HCT116 (cell line): ENCODE results near the gene ZNF576. TPM values are rescaled to one million over a fixed set of nuclear protein-coding genes. Genes with fewer than 3 reads are reported as not detected.

Experiments
- ATAC-seq: fragments of 200-7000 bp; cut with Tn5 transposase; 2 replicates; pipeline ENCODE4 v1.9.1; 2020; ENCODE audit warnings: mild to moderate bottlenecking, moderate library complexity
- BruUV-seq: library from RNA; stranded (reverse); fragments of 400-500 nt; replicated peaks from 2 replicates; lab custom pipeline; 2021; lab: Mats Ljungman, UMichigan
- CTCF ChIA-PET: fragments of 300-600 bp; sonication (Branson Sonifier 250); formaldehyde crosslinking; loops from one replicate; lab custom pipeline; 2021; ENCODE audit warnings: antibody characterized with exemption; lab: Charles Lee
- POLR2A ChIA-PET: fragments of 300-600, 350-600 bp; sonication (Branson Sonifier 250); formaldehyde crosslinking; loops from one replicate; lab custom pipeline; 2021; ENCODE audit warnings: antibody characterized with exemption; lab: Charles Lee
- RAD21 ChIA-PET, 2 experiments: fragments of 300-600 bp; sonication (Branson Sonifier 250); formaldehyde crosslinking; loops; one replicate each; lab custom pipeline; 2023; ENCODE audit warnings: low total read pairs in 2 of 2; ENCODE audit not compliant: uncharacterized antibody in 2 of 2, unreplicated experiment in 2 of 2, low non-redundant PET in 1 of 2; lab: Charles Lee
- DNase-seq: peaks from one replicate; pipeline ENCODE4 v3.0.0-alpha.2; 2010; ENCODE audit warnings: low read depth, low spot score
- H2AFZ ChIP-seq: fragments of 200-600 bp; shearing (Covaris generic), sonication (generic); 2 replicates; pipeline ENCODE4 v1.6.1; 2017; ENCODE audit warnings: low read depth, mixed run types, mixed read lengths, antibody characterized with exemption, low read length; ENCODE audit not compliant: poor library complexity, severe bottlenecking
- H3K27ac ChIP-seq: 2 replicates; pipeline ENCODE4 v1.5.1; 2012; ENCODE audit warnings: low read depth, low read length
- H3K27me3 ChIP-seq: fragments of 200-600 bp; sonication (generic); 2 replicates; pipeline ENCODE4 v1.6.1; 2016; ENCODE audit warnings: mixed run types, low read length, mixed read lengths; ENCODE audit not compliant: insufficient read depth
- H3K36me3 ChIP-seq, 2 experiments: fragments of 200-500 bp in 1 of 2; fragments of 200-600 bp in 1 of 2; sonication (Bioruptor generic) in 1 of 2; sonication (generic) in 1 of 2; 2 replicates each; pipeline versions ENCODE4 v1.5.1 to v1.6.1; 2014 to 2016; ENCODE audit warnings: low read length in 2 of 2, inconsistent platforms in 1 of 2, mixed read lengths in 1 of 2, mixed run types in 1 of 2; ENCODE audit not compliant: insufficient read depth in 2 of 2, control insufficient read depth in 1 of 2
- H3K4me1 ChIP-seq, 2 experiments: fragments of 200-600 bp in 1 of 2; sonication (generic) in 1 of 2; 2 replicates each; pipeline versions ENCODE4 v1.5.1 to v1.6.1; 2012 to 2017; ENCODE audit warnings: low read length in 2 of 2, inconsistent platforms in 1 of 2, mild to moderate bottlenecking in 1 of 2, mixed read lengths in 1 of 2, mixed run types in 1 of 2, moderate library complexity in 1 of 2; ENCODE audit not compliant: insufficient read depth in 2 of 2, control insufficient read depth in 1 of 2
- H3K4me2 ChIP-seq: fragments of 200-600 bp; sonication (generic); 2 replicates; pipeline ENCODE4 v1.6.1; 2017; ENCODE audit warnings: mixed run types, low read length, mixed read lengths
- H3K4me3 ChIP-seq, 2 experiments: fragments of 200-600 bp in 1 of 2; sonication (generic) in 1 of 2; replicated peaks in 1 of 2; 2 replicates each; pipeline ENCODE4 v1.5.1; 2011 to 2016; ENCODE audit warnings: low read length in 2 of 2, control low read depth in 1 of 2, low read depth in 1 of 2, mild to moderate bottlenecking in 1 of 2, mixed read lengths in 1 of 2, mixed run types in 1 of 2
- H3K79me2 ChIP-seq: fragments of 200-600 bp; sonication (generic); 2 replicates; pipeline ENCODE4 v1.6.1; 2017; ENCODE audit warnings: mild to moderate bottlenecking, mixed run types, low read length, moderate library complexity, mixed read lengths; ENCODE audit not compliant: insufficient read depth
- H3K9ac ChIP-seq: fragments of 200-600 bp; sonication (generic); 2 replicates; pipeline ENCODE4 v1.6.1; 2016; ENCODE audit warnings: low read length, mixed read lengths
- H3K9me2 ChIP-seq: fragments of 200-600 bp; sonication (generic), shearing (Covaris generic); 2 replicates; pipeline ENCODE4 v1.6.1; 2017; ENCODE audit warnings: mixed run types, mild to moderate bottlenecking, moderate library complexity; ENCODE audit not compliant: insufficient read depth
- H3K9me3 ChIP-seq, 2 experiments: fragments of 200-500 bp in 1 of 2; fragments of 200-600 bp in 1 of 2; sonication (Bioruptor generic) in 1 of 2; sonication (generic) in 1 of 2; 2 replicates each; pipeline ENCODE4 v1.6.1; 2014 to 2017; ENCODE audit warnings: low read length in 2 of 2, mixed read lengths in 2 of 2, inconsistent platforms in 1 of 2, low read depth in 1 of 2, mild to moderate bottlenecking in 1 of 2, mixed run types in 1 of 2, moderate library complexity in 1 of 2; ENCODE audit not compliant: control insufficient read depth in 1 of 2, insufficient read depth in 1 of 2
- H4K20me1 ChIP-seq: fragments of 200-600 bp; sonication (generic), shearing (Covaris generic); 2 replicates; pipeline ENCODE4 v1.6.1; 2017; ENCODE audit warnings: mixed run types, mild to moderate bottlenecking, moderate library complexity; ENCODE audit not compliant: insufficient read depth
- CBX3 ChIP-seq: IDR thresholded peaks from 2 replicates; pipeline ENCODE4 v1.6.1; 2012; ENCODE audit warnings: low read depth
- CEBPB ChIP-seq: IDR thresholded peaks from 2 replicates; pipeline ENCODE4 v1.6.1; 2012; ENCODE audit warnings: low read depth
- ELF1 ChIP-seq: IDR thresholded peaks from 2 replicates; pipeline ENCODE4 v1.6.1; 2012; ENCODE audit warnings: low read depth, borderline replicate concordance
- EZH2 ChIP-seq: fragments of 200-600 bp; sonication (generic); IDR thresholded peaks from 2 replicates; pipeline ENCODE4 v1.6.1; 2017; ENCODE audit warnings: antibody characterized with exemption, mixed run types
- EZH2phosphoT487 ChIP-seq: fragments of 200-600 bp; IDR thresholded peaks from 2 replicates; pipeline ENCODE4 v1.6.1; 2018; ENCODE audit warnings: antibody characterized with exemption, borderline replicate concordance
- RAD21 ChIP-seq: IDR thresholded peaks from 2 replicates; pipeline ENCODE4 v1.6.1; 2012; ENCODE audit warnings: low read depth, mild to moderate bottlenecking
- SIN3A ChIP-seq: IDR thresholded peaks from 2 replicates; pipeline ENCODE4 v1.6.1; 2012; ENCODE audit warnings: low read depth
- SP1 ChIP-seq: IDR thresholded peaks from 2 replicates; pipeline ENCODE4 v1.6.1; 2012; ENCODE audit warnings: low read depth
- SRF ChIP-seq: IDR thresholded peaks from 2 replicates; pipeline ENCODE4 v1.6.1; 2012; ENCODE audit warnings: low read depth
- TCF7L2 ChIP-seq: IDR thresholded peaks from 2 replicates; pipeline ENCODE4 v1.7.0; 2011; ENCODE audit warnings: borderline replicate concordance, inconsistent platforms; ENCODE audit not compliant: insufficient read depth, insufficient read length; ENCODE audit errors: extremely low read depth
- YY1 ChIP-seq: IDR thresholded peaks from 2 replicates; pipeline ENCODE4 v1.6.1; 2011; ENCODE audit warnings: low read length, low read depth, moderate library complexity, mild to moderate bottlenecking; ENCODE audit not compliant: insufficient replicate concordance; ENCODE audit errors: extremely low read depth
- ZNF274 ChIP-seq: fragments of 200-500 bp; sonication (Bioruptor generic); IDR thresholded peaks from 2 replicates; pipeline ENCODE4 v1.6.1; 2014; ENCODE audit warnings: mild to moderate bottlenecking, low read depth, low read length, inconsistent platforms
- intact Hi-C: fragments of 100-400 bp; cut with micrococcal nuclease; formaldehyde crosslinking; loops from 2 replicates; pipeline ENCODE4 v1.10.0; 2022
- total RNA-seq: library from RNA; stranded (reverse); gene quantifications from one replicate; pipeline ENCODE4 v1.2.1, GENCODE V29; 2021; ENCODE audit not compliant: unreplicated experiment
- TF ChIP-seq, protein P1 (sequence below): IDR thresholded peaks from 2 replicates; pipeline ENCODE4 v1.6.1; 2011; ENCODE audit warnings: mild to moderate bottlenecking, low read length, moderate library complexity; ENCODE audit not compliant: insufficient replicate concordance; ENCODE audit errors: extremely low read depth
- TF ChIP-seq, protein P2 (sequence below): IDR thresholded peaks from 2 replicates; pipeline ENCODE4 v1.6.1; 2012
- TF ChIP-seq, protein P3 (sequence below): IDR thresholded peaks from 2 replicates; pipeline ENCODE4 v1.6.1; 2012

Gene ZNF576
- total RNA-seq, 1 experiment from 2014 or later = 11.2 TPM

DNA sequence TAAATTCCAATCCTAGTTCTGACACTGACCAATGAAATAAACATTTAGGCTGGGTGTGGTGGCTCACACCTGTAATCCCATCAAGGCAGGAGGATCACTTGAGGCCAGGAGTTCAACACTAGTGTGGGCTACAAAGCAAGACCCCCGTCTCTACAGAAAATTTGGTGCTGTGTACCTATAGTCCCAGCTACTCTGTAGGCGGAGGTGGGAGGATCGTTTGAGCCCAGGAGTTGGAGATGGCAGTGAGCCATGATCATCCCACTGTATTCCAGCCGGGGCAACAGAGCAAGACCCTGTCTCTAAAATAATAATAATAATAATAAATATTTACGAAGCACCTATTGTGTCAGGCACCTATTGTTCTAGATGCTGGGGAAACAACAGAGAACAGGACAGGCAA is 7.1 kb upstream of the ZNF576 start:
- peaks cover 10% of the 10 kb centered on the region; the same call in 1 of the 2 replicates for H3K79me2 ChIP-seq
- H2AFZ ChIP-seq = no peak overlapping the region
- no peak overlapping the region for H3K9ac ChIP-seq
- H3K4me1 ChIP-seq = peaks cover 0 to 7% of the 10 kb centered on the region in 2 experiments; a peak in 2 of 4 replicates
- peaks cover 8 to 9% of the 10 kb centered on the region in 2 experiments; a peak in 3 of 4 replicates for H3K36me3 ChIP-seq
- H3K27ac ChIP-seq = no peak overlapping the region
- CTCF ChIA-PET = no interaction called here
- ATAC-seq (no peak), DNase-seq (no peak)
- POLR2A ChIA-PET = no interaction called here
- BruUV-seq = no TSS peak
- no peaks in the 10 kb centered on the region for H4K20me1 ChIP-seq
- H3K4me2 ChIP-seq = no peak overlapping the region
- H3K4me3 ChIP-seq = no peak overlapping the region
- intact Hi-C loops = no loop called here
- no peak for TF ChIP-seq SP1
- TF ChIP-seq, protein P1, sequence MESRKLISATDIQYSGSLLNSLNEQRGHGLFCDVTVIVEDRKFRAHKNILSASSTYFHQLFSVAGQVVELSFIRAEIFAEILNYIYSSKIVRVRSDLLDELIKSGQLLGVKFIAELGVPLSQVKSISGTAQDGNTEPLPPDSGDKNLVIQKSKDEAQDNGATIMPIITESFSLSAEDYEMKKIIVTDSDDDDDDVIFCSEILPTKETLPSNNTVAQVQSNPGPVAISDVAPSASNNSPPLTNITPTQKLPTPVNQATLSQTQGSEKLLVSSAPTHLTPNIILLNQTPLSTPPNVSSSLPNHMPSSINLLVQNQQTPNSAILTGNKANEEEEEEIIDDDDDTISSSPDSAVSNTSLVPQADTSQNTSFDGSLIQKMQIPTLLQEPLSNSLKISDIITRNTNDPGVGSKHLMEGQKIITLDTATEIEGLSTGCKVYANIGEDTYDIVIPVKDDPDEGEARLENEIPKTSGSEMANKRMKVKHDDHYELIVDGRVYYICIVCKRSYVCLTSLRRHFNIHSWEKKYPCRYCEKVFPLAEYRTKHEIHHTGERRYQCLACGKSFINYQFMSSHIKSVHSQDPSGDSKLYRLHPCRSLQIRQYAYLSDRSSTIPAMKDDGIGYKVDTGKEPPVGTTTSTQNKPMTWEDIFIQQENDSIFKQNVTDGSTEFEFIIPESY = no peak
- no peak for TF ChIP-seq EZH2phosphoT487
- no peak for TF ChIP-seq CBX3
- no peak for TF ChIP-seq CEBPB
- H3K9me2 ChIP-seq = no peaks in the 10 kb centered on the region
- RAD21 ChIA-PET = no interaction called here
- no peaks in the 10 kb centered on the region for H3K9me3 ChIP-seq
- no peaks in the 10 kb centered on the region for H3K27me3 ChIP-seq

DNA sequence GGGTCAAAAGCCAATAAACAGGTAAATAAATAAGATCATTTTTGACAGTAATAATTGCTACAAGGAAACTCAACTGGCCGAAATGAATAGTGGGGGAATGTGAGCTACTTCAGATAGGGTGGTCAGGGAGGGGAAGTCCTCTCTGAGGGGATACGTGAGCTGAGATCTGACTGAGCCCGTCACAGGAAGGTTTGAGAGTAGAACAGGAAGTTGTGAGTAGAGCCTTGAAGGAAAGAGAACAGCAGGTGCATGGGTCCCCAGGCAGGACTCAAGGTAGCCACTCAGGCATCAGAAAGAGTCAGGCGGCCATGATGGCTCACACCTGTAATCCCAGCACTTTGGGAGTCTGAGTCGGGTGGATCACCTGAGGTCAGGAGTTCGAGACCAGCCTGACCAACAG is 6.7 kb upstream of the ZNF576 start:
- no peak for DNase-seq
- Histone ChIP-seq H3K9me2 (no peaks in the 10 kb centered on the region), H3K27me3 (no peaks in the 10 kb centered on the region), H3K4me1 (peaks cover 0 to 10% of the 10 kb centered on the region in 2 experiments; a peak in 2 of 4 replicates), H3K27ac (no peak overlapping the region), H3K9me3 (no peaks in the 10 kb centered on the region), H4K20me1 (no peaks in the 10 kb centered on the region), H3K4me2 (no peak overlapping the region), H3K9ac (no peak overlapping the region), H2AFZ (no peak overlapping the region), H3K4me3 (no peak overlapping the region), H3K79me2 (peaks cover 13% of the 10 kb centered on the region; the same call in 1 of the 2 replicates), H3K36me3 (peaks cover 8 to 9% of the 10 kb centered on the region in 2 experiments; a peak in 3 of 4 replicates)
- TF ChIP-seq, protein P2, sequence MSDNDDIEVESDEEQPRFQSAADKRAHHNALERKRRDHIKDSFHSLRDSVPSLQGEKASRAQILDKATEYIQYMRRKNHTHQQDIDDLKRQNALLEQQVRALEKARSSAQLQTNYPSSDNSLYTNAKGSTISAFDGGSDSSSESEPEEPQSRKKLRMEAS = no peak
- TF ChIP-seq ELF1 (no peak), CEBPB (no peak), SP1 (no peak), SRF (no peak), TCF7L2 (no peak), RAD21 (no peak), ZNF274 (no peak), EZH2 (no peak), YY1 (no peak), SIN3A (no peak)
- TF ChIP-seq, protein P1 = no peak
- TF ChIP-seq, protein P3, sequence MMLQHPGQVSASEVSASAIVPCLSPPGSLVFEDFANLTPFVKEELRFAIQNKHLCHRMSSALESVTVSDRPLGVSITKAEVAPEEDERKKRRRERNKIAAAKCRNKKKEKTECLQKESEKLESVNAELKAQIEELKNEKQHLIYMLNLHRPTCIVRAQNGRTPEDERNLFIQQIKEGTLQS = no peak
- ChIA-PET RAD21 (no interaction called here), POLR2A (no interaction called here), CTCF (no interaction called here)
- no TSS peak for BruUV-seq
- ATAC-seq = no peak
- intact Hi-C loops = loop anchor here (5.0 kb wide), 1 partner anchor 157 kb away; no protein-coding TSS in a partner anchor
